Astrocyte (in vitro differentiated cells and primary cell): ENCODE results near the gene IL10RA.

Source experiments
- CTCF ChIP-seq: IDR thresholded peaks from 2 replicates; pipeline ENCODE4 v1.5.1; 2011; ENCODE audit warnings: low read depth, mild to moderate bottlenecking, inconsistent platforms, low read length, moderate library complexity; ENCODE audit not compliant: insufficient read depth
- EZH2 ChIP-seq: IDR thresholded peaks from 2 replicates; pipeline ENCODE4 v1.6.1; 2012; ENCODE audit warnings: mild to moderate bottlenecking, low read length, inconsistent platforms; ENCODE audit not compliant: insufficient read depth

DNA sequence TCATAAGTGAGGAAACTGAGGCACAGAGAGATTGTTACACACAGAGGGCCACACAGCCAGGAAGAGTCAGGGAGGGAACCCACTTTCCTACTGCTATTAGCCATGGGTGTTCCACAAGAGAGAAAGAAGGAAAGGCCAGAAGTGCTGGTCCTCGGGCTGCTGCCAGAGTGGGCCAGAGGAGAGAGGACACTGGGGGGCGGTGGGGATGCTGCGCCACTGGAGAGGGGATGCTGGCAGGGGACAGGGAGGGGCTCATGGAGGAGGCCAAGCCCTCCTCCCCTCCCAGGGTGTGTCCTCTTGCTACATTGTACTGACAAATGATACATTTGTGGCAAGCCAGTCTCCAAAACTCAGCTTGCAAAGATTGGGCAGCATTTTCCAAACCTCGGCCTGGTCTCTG lies 9.9 kb downstream of the IL10RA start:
- TF ChIP-seq CTCF (no peak), EZH2 (no peak)
